ENCODE measurements around the gene TMEM238L. TPM values are rescaled to one million over a fixed set of nuclear protein-coding genes. Genes with fewer than 3 reads are reported as not detected.

Gene TMEM238L
- total and polyA plus RNA-seq, 2 of the 8 experiments (the other 6 are each of a cell fraction or from before 2014, with no cell fraction given), result not detected

- no peak overlapping the region for H4K5ac ChIP-seq (ENCODE audit: insufficient read length, low read depth, low read length)
- no peak overlapping the region for H2BK120ac ChIP-seq (replicated peaks; ENCODE audit: low read depth, low read length)
- H3K4me3 ChIP-seq (ENCODE audit: extremely low read depth in 1 of 4, insufficient read depth in 2 of 4, low read depth in 3 of 4, low read length in 4 of 4), result no peak overlapping the region
- H3K36me3 ChIP-seq (ENCODE audit: control insufficient read depth in 2 of 4, insufficient read depth in 4 of 4, low read length in 3 of 4), result no peaks in the 10 kb centered on the region
- H4K91ac ChIP-seq (replicated peaks; ENCODE audit: insufficient read length, low read length), result no peak overlapping the region
- H3K9me3 ChIP-seq (ENCODE audit: insufficient read depth in 2 of 2, low read depth in 1 of 2, low read length in 1 of 2), result no peaks in the 10 kb centered on the region
- no peak overlapping the region for H3K9ac ChIP-seq (replicated peaks in 1 of 4; ENCODE audit: extremely low read depth in 1 of 4, low read depth in 3 of 4, low read length in 3 of 4)
- no peaks in the 10 kb centered on the region for H4K20me1 ChIP-seq (replicated peaks in 1 of 2; ENCODE audit: control insufficient read depth in 1 of 2, insufficient read depth in 2 of 2, low read length in 2 of 2)
- H3K27ac ChIP-seq (ENCODE audit: low read depth, low read length), result no peak overlapping the region
- no peak overlapping the region for H2BK5ac ChIP-seq (ENCODE audit: low read depth, low read length)
- CTCF ChIA-PET (ENCODE audit: partially characterized antibody), result interaction anchor here (0.6 kb wide), 1 partner anchor 19 kb away, joined by 3 read pairs; no protein-coding TSS in a partner anchor
- no peaks in the 10 kb centered on the region for H3K23me2 ChIP-seq (ENCODE audit: low read depth, low read length)
- POLR2A ChIA-PET (ENCODE audit: partially characterized antibody), result no interaction called here
- H3K18ac ChIP-seq (ENCODE audit: extremely low read depth, low read length), result no peak overlapping the region
- no peak overlapping the region for H2AK5ac ChIP-seq (ENCODE audit: low read depth, low read length)
- peaks cover 1 to 7% (median 3%) of the 10 kb centered on the region in 4 experiments; a peak in 3 of 7 replicates for H3K4me1 ChIP-seq (replicated peaks in 1 of 4; ENCODE audit: control insufficient read depth in 3 of 4, insufficient read depth in 4 of 4, low read length in 3 of 4)
- no peak overlapping the region for H3K4ac ChIP-seq (replicated peaks; ENCODE audit: insufficient read length, low read depth, low read length)
- no peak for DNase-seq (ENCODE audit: low read depth in 1 of 2, low spot score in 2 of 2)
- FAIRE-seq, result no peak
- no peaks in the 10 kb centered on the region for H3K79me2 ChIP-seq (ENCODE audit: control insufficient read depth in 1 of 2, insufficient read depth in 2 of 2, low read length in 2 of 2)
- H3K79me1 ChIP-seq (ENCODE audit: low read depth, low read length), result no peaks in the 10 kb centered on the region
- no peak overlapping the region for H3K14ac ChIP-seq (ENCODE audit: insufficient read length)
- WGBS, 2 experiments (ENCODE audit: extremely low coverage in 1 of 2, insufficient coverage in 1 of 2, insufficient read length in 1 of 2, insufficient replicate concordance in 2 of 2, low coverage in 1 of 2, low lambda C conversion rate in 2 of 2, missing lambda C conversion rate in 1 of 2), result 93% methylated on average over 4 of the region's 4 CpGs; no CpG with 5 or more reads in 1 of the 2 experiments
- H2BK12ac ChIP-seq (ENCODE audit: low read depth, low read length), result no peak overlapping the region
- no peak overlapping the region for H3K23ac ChIP-seq (ENCODE audit: insufficient read length)
- no peaks in the 10 kb centered on the region; a peak in 1 of 7 replicates for H3K27me3 ChIP-seq (replicated peaks in 1 of 4; ENCODE audit: control insufficient read depth in 3 of 4, extremely low read depth in 1 of 4, insufficient read depth in 3 of 4, low read length in 3 of 4)
- no peak overlapping the region for H4K8ac ChIP-seq (ENCODE audit: extremely low read depth, insufficient read depth, low read length)
- no peak overlapping the region for H2BK20ac ChIP-seq (ENCODE audit: low read length)
- no peak overlapping the region for H3K56ac ChIP-seq (replicated peaks; ENCODE audit: insufficient read length, low read depth, low read length)
- no peak overlapping the region for H2AFZ ChIP-seq (ENCODE audit: low read length)
- no peak overlapping the region for H2BK15ac ChIP-seq (ENCODE audit: low read length)
- no peak overlapping the region for H3K4me2 ChIP-seq (ENCODE audit: insufficient read depth in 1 of 2, low read depth in 2 of 2, low read length in 2 of 2)
- no peak for TF ChIP-seq NRF1 (IDR thresholded peaks at IDR 0.05; ENCODE audit: low read depth, low read length)
- no peak for TF ChIP-seq SIX5 (IDR thresholded peaks at IDR 0.05; ENCODE audit: low read depth, low read length)
- TF ChIP-seq BACH1 (IDR thresholded peaks at IDR 0.05; ENCODE audit: low read length), result no peak
- no peak for TF ChIP-seq ASH2L (IDR thresholded peaks at IDR 0.05; ENCODE audit: low read length)
- no peak for TF ChIP-seq TBP (IDR thresholded peaks at IDR 0.05; ENCODE audit: low read depth, low read length)
- no peak for TF ChIP-seq TCF12 (IDR thresholded peaks at IDR 0.05; ENCODE audit: low read depth, low read length)
- TF ChIP-seq BCL11A (IDR thresholded peaks at IDR 0.05; ENCODE audit: low read depth in 2 of 2, low read length in 2 of 2), result no peak
- TF ChIP-seq SRF (IDR thresholded peaks at IDR 0.05; ENCODE audit: low read depth, low read length), result no peak
- TF ChIP-seq SP2 (IDR thresholded peaks at IDR 0.05; ENCODE audit: low read length), result no peak
- no peak for TF ChIP-seq KDM5A (IDR thresholded peaks at IDR 0.05; ENCODE audit: low read length)
- TF ChIP-seq, protein P1, sequence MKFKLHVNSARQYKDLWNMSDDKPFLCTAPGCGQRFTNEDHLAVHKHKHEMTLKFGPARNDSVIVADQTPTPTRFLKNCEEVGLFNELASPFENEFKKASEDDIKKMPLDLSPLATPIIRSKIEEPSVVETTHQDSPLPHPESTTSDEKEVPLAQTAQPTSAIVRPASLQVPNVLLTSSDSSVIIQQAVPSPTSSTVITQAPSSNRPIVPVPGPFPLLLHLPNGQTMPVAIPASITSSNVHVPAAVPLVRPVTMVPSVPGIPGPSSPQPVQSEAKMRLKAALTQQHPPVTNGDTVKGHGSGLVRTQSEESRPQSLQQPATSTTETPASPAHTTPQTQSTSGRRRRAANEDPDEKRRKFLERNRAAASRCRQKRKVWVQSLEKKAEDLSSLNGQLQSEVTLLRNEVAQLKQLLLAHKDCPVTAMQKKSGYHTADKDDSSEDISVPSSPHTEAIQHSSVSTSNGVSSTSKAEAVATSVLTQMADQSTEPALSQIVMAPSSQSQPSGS (IDR thresholded peaks at IDR 0.05; ENCODE audit: low read length), result no peak
- TF ChIP-seq SP4 (IDR thresholded peaks at IDR 0.05; ENCODE audit: low read length), result no peak
- no peak for TF ChIP-seq FOSL1 (IDR thresholded peaks at IDR 0.05; ENCODE audit: insufficient read depth, low read depth, low read length)
Observed at GRCh38 chr17:10793816-10794215, 10.1 kb downstream of the TMEM238L start.
